KMS-11 (cell line): ENCODE data around the gene UGT1A6.

Source experiments
- H2AFZ ChIP-seq: fragments of 200-600 bp; sonication (generic); 2 replicates; pipeline ENCODE4 v1.6.1; 2016; ENCODE audit warnings: antibody characterized with exemption, mixed run types, low read depth
- H3K27ac ChIP-seq: fragments of 200-600 bp; sonication (generic); 2 replicates; pipeline ENCODE4 v1.6.1; 2016; ENCODE audit warnings: mild to moderate bottlenecking, mixed run types
- H3K27me3 ChIP-seq: fragments of 200-600 bp; sonication (generic); 2 replicates; pipeline ENCODE4 v1.6.1; 2017; ENCODE audit warnings: mild to moderate bottlenecking, low read depth, mixed run types, moderate library complexity; ENCODE audit not compliant: insufficient read depth
- H3K36me3 ChIP-seq: fragments of 200-600 bp; sonication (generic); 2 replicates; pipeline ENCODE4 v1.6.1; 2017; ENCODE audit warnings: mild to moderate bottlenecking, mixed run types; ENCODE audit not compliant: insufficient read depth
- H3K4me1 ChIP-seq: fragments of 200-600 bp; sonication (generic); 2 replicates; pipeline ENCODE4 v1.6.1; 2016; ENCODE audit warnings: mild to moderate bottlenecking, low read depth, mixed run types; ENCODE audit not compliant: poor library complexity, severe bottlenecking
- H3K4me2 ChIP-seq: fragments of 200-600 bp; sonication (generic); 2 replicates; pipeline ENCODE4 v1.7.0; 2016; ENCODE audit warnings: mild to moderate bottlenecking, mixed run types
- H3K4me3 ChIP-seq: fragments of 200-600 bp; sonication (generic); IDR thresholded peaks from 2 replicates; pipeline ENCODE4 v1.6.1; 2017; ENCODE audit warnings: low read depth, low read length, mixed read lengths; ENCODE audit not compliant: insufficient read depth
- H3K79me2 ChIP-seq: fragments of 200-600 bp; sonication (generic); 2 replicates; pipeline ENCODE4 v1.6.1; 2016; ENCODE audit warnings: low read depth, mixed run types; ENCODE audit not compliant: insufficient read depth
- H3K9ac ChIP-seq: fragments of 200-600 bp; sonication (generic); 2 replicates; pipeline ENCODE4 v1.6.1; 2016; ENCODE audit warnings: mild to moderate bottlenecking, mixed run types
- H4K20me1 ChIP-seq: fragments of 200-600 bp; sonication (generic); 2 replicates; pipeline ENCODE4 v1.6.1; 2016; ENCODE audit warnings: mild to moderate bottlenecking, mixed run types; ENCODE audit not compliant: insufficient read depth
- TF ChIP-seq, protein P1 (sequence below): fragments of 200-600 bp; sonication (generic); conservative IDR thresholded peaks from 2 replicates; pipeline ENCODE4 v1.6.1; 2017; ENCODE audit warnings: low read depth, mild to moderate bottlenecking, antibody characterized with exemption, low read length, moderate library complexity, mixed read lengths

Gene UGT1A6

GRCh38 chr2:233811732-233812131 lies 119.0 kb downstream of the UGT1A6 start:
- Histone ChIP-seq H3K4me3 (no peak overlapping the region), H3K27ac (no peak overlapping the region), H4K20me1 (no peaks in the 10 kb centered on the region), H3K4me1 (no peaks in the 10 kb centered on the region), H3K79me2 (no peaks in the 10 kb centered on the region), H2AFZ (no peak overlapping the region), H3K27me3 (no peaks in the 10 kb centered on the region), H3K9ac (no peak overlapping the region), H3K36me3 (no peaks in the 10 kb centered on the region), H3K4me2 (no peak overlapping the region)
- TF ChIP-seq, protein P1, sequence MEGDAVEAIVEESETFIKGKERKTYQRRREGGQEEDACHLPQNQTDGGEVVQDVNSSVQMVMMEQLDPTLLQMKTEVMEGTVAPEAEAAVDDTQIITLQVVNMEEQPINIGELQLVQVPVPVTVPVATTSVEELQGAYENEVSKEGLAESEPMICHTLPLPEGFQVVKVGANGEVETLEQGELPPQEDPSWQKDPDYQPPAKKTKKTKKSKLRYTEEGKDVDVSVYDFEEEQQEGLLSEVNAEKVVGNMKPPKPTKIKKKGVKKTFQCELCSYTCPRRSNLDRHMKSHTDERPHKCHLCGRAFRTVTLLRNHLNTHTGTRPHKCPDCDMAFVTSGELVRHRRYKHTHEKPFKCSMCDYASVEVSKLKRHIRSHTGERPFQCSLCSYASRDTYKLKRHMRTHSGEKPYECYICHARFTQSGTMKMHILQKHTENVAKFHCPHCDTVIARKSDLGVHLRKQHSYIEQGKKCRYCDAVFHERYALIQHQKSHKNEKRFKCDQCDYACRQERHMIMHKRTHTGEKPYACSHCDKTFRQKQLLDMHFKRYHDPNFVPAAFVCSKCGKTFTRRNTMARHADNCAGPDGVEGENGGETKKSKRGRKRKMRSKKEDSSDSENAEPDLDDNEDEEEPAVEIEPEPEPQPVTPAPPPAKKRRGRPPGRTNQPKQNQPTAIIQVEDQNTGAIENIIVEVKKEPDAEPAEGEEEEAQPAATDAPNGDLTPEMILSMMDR: no peak

DNA sequence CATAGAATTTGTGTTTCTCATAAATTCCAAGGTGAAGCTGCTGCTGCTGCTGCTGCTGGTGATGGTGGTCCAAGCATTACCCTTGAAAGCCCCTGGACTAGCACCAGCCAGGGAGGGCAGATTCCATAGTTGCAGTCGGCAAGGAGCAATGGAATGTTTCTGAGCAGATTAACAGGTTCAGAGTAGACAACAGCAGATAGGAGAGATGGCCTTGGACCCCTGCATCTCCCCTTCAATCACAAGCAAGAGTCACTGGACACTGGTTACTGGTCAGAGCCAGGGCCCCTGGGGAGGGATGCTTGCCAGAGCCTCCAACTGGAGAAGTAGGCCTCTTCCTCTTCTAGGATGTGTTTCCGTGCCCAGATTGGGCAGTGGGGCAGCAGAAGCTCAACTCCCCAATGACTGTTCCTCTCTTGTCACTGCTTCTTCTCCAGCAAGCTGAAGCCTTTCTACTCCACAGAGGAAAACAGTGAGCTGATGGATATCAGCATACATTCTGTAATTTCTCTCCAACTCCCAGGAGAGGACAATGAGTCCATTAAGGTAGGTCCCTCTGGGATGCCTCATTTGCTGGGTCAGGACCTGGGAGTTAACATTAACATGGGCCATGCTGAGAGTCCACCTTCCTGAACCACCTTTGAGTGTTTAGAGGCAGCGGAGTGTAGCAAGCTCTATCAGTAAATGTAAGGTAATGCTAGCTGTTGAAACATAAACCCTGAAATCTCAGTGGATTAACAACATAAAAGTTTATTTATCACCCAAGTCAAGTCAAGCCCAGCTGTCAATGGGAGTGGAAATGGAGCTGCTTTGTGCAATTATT lies 120.8 kb downstream of the UGT1A6 start:
- no peaks in the 10 kb centered on the region for H3K79me2 ChIP-seq
- H3K4me3 ChIP-seq: no peak overlapping the region
- H3K36me3 ChIP-seq: no peaks in the 10 kb centered on the region
- TF ChIP-seq, protein P1: no peak
- H3K27me3 ChIP-seq: no peaks in the 10 kb centered on the region
- H3K9ac ChIP-seq: no peak overlapping the region
- H3K27ac ChIP-seq: no peak overlapping the region
- H3K4me1 ChIP-seq: no peaks in the 10 kb centered on the region
- no peak overlapping the region for H3K4me2 ChIP-seq
- no peaks in the 10 kb centered on the region for H4K20me1 ChIP-seq
- H2AFZ ChIP-seq: no peak overlapping the region

GRCh38 chr2:233814056-233814835 lies 121.6 kb downstream of the UGT1A6 start:
- Histone ChIP-seq H3K4me1 (no peaks in the 10 kb centered on the region), H3K27me3 (no peaks in the 10 kb centered on the region), H3K27ac (no peak overlapping the region), H2AFZ (no peak overlapping the region), H4K20me1 (no peaks in the 10 kb centered on the region), H3K4me3 (no peak overlapping the region), H3K79me2 (no peaks in the 10 kb centered on the region), H3K4me2 (no peak overlapping the region), H3K9ac (no peak overlapping the region), H3K36me3 (no peaks in the 10 kb centered on the region)
- TF ChIP-seq, protein P1: no peak

- Histone ChIP-seq H3K79me2 (no peaks in the 10 kb centered on the region), H3K27ac (no peak overlapping the region), H3K9ac (no peak overlapping the region), H3K4me1 (no peaks in the 10 kb centered on the region), H3K36me3 (no peaks in the 10 kb centered on the region), H3K27me3 (no peaks in the 10 kb centered on the region), H2AFZ (no peak overlapping the region), H3K4me2 (no peak overlapping the region), H4K20me1 (no peaks in the 10 kb centered on the region), H3K4me3 (no peak overlapping the region)
- TF ChIP-seq, protein P1: no peak
Observed at GRCh38 chr2:233815861-233816260, 123.2 kb downstream of the UGT1A6 start.
